Fibroblast of peridontal ligament (primary cell): ENCODE results near the gene SLC25A12.
A peak's percentile ranks its signal among the peaks of the same experiment; 100 is the strongest.

Experiments used
- DNase-seq: peaks from one replicate; pipeline ENCODE4 v3.0.0-alpha.2; 2010; ENCODE audit errors: extremely low read depth

The SLC25A12 gene

DNA sequence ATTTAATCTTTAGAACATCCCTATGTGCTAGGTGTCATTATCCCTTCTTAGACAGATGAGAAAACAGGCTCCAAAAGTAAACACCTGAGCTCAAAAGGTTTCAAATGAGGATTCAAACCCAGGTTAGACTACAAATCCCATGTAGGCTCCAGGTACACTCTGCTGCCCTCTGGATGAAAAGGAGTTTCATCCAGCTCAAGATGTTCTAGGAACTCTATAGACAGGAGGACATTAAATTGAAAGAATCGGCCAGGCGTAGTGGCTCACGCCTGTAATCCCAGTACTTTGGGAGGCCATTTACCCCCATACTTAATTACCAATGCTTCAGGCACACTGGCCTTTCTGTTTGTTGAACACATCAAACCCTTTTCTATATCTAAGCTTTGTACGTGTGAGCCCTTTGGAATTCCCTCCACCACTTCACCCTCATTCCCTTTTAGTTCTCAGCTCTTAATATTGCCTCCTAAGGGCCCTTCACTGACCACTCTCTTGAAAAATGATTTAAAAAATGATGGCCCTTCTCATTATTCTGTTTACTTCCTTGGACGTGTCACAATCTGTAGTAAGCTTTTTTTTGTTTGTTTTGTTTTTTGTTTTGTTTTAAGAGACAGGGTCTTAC lies 10.7 kb downstream of the SLC25A12 start:
- no peak for DNase-seq

- peak; percentile 18 for DNase-seq
Observed at GRCh38 chr2:171882089-171882769, 11.8 kb downstream of the SLC25A12 start.

DNA sequence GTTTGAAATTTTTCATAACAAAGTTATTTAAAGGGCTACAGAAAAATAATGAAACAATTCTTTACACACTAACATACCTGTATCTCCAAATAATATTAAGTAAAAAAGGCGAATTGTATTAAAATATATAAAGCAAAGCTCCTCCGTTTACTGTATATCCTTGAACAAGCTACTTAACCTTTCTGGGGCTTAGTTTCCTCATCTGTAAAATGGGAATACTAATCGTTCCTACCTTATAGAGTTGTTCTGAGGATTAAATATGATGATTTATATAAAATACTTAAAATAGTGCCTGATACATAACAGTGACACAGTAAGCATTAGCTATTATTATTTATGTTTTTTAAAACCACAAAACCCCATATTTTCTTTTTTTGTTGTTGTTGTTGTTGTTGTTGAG lies 13.3 kb downstream of the SLC25A12 start:
- no peak for DNase-seq

DNA sequence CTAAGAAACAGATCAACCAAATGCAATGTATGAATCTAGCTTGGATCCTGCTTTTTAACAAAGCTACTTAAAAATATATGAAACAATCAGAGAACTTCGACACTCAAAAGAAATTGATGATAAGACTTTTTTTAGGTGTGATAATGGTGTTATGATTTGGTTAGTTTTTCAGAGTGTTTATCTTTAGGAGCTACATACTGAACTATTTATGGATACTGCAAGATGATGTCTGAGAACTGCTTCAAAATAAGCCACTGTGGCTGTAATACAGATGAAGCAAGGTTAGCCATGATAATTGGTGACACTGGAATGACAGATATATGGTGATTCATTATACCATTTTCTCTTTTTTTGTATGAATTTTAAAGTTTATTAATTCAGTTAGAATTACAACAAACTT lies 14.2 kb downstream of the SLC25A12 start:
- DNase-seq, result no peak

GRCh38 chr2:171878481-171878993 lies 15.5 kb downstream of the SLC25A12 start:
- DNase-seq, result peak; percentile 89

GRCh38 chr2:171874963-171875362 lies 19.1 kb downstream of the SLC25A12 start:
- DNase-seq, result no peak

DNA sequence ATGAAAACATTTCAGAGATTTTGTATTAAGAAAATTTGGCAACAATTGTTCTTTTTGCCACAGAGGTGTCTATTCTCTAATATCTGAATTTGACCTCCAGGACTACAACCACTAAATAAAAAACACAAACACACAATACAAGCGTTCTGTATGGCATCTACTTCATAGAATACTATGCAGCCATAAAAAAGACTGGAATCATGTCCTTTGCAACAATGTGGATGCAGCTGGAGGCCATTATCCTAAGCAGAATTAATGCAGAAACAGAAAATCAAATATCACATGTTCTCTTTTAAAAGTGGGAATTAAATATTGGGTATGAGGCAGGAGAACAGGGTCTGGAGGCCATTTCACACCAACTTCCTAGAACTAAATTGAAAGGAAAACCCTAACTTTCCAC lies 19.5 kb downstream of the SLC25A12 start:
- no peak for DNase-seq

DNA sequence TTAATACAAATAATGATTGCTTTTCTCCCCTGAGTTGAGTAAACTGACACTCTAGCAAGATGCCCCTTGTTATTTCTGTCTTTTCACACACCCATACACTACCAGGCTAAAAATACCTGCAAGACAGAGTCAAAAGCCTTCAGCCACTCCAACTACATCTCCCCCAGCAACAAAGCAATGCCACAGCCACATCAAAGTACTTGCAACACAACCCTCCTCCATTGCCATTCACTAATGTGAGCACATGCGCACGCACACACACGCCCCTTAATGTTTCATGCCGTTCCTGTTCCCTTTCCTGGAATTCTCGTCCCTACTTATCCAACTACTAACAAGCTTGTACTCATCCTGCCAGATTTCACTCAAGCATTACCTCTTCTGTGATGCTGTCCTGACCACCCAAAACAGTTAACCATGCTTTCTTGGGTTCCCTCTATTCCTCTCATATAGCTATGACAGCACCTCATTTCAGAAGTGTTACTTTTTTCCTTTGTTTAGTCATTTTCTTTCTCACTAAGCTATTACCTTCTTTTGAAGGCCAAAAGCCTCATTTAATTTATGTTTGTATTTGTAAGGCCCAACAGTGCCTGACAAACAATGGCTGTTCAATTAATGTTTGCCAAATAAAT lies 29.6 kb downstream of the SLC25A12 start:
- DNase-seq, result no peak

- no peak for DNase-seq
Observed at GRCh38 chr2:171862501-171862900, 31.5 kb downstream of the SLC25A12 start.

- DNase-seq, result peak; percentile 78
Observed at GRCh38 chr2:171858397-171858958, 35.6 kb downstream of the SLC25A12 start.

GRCh38 chr2:171855401-171855800 lies 38.6 kb downstream of the SLC25A12 start:
- peak; percentile 70 for DNase-seq

DNA sequence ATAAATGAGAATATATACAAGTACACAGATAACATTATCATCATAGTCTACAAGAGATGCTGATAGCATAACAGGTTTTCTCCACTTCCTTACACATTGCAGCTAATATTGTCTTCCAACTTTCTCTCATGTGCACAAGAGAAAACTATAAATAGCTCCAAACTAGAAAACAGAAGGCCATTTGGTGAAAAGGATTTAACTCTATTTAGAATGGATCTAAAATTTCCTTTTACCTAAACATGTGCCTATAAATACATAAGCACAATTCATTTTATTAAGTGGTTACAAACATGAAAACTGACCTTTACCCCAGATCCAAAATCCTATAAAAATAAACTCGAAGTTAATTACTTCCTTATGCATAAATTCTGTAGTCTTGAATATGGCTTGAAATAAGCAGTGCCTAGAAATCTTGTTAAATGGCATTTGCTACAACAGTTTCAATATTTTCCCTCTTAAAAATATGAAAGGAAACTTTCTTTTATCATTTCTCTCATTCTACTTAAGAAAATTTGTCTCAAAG lies 41.6 kb downstream of the SLC25A12 start:
- peak; percentile 68 for DNase-seq

- no peak for DNase-seq
Observed at GRCh38 chr2:171847627-171848026, 46.4 kb downstream of the SLC25A12 start.

GRCh38 chr2:171846894-171847293 lies 47.1 kb downstream of the SLC25A12 start:
- no peak for DNase-seq

DNA sequence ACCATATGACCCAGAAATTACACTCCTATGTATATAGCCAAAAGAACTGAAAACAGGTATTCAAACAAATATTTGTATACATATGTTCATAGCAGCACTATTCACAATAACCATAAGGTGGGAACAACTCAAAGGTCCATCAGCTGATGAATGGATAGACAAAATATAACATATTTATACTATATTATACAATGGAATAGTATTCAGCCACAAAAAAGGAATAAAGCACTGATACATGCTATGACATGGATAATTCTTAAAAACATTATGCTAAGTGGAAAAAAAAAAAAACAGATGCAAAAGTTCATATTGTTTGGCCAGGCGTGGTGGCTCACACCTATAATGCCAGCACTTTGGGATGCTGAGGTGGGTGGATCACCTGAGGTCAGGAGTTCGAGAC lies 52.0 kb downstream of the SLC25A12 start:
- DNase-seq, result no peak

- DNase-seq, result peak; percentile 83
Observed at GRCh38 chr2:171837736-171838135, 56.3 kb downstream of the SLC25A12 start.

DNA sequence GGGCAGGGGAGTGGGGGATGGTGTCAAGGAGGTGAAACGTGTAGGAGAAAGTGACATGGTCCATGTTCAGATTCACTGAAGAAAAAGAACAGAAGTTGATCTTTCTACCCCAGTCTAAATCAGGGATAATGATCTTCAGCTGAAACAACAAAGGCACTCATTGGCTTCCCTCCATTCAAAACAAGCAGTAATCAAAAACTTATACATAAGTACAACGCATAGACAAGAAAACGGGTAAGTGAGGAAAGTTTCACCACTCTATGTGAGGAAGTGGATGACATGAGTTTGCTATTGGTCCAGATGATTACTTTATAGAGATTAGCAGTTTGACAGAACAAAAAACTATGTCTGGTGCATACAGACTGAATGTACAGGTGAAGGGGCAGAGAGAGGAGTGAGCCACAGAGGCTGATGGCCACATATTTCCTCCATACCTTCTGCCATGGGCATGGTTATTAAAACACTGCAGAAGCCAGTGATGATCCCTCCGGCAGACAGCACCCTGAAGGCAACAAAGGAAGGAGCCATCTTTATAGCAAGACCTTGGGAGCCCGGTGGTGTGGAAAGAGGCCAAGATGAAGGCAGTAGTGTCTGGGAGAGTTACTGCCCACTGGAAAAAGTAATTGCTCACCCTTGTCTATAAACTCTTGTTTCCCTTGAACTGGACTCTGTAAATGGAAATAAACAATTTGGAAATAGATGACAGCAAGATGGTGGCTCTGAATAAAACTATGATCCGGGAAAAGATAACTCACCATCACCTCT lies 57.7 kb downstream of the SLC25A12 start:
- peak; percentile 94 for DNase-seq

DNA sequence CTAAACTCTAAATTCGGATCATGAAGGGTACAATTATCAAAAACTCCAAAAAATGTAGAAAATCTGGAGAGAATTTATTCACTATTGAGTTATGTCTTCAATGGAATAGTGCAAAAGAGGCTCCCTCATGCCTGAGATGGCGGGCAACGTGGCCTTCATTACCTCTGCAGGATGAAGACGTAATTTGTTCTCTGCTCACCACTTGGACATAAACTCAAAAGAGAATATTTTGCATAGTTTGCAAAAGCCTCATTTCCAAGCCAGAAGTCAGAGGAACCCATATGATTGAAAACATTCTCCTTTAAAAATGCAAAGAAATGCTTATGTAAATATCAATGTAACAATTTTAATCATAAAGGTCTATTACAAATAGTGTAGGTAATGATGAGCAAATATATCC lies 58.7 kb downstream of the SLC25A12 start:
- DNase-seq, result peak; percentile 22

GRCh38 chr2:171834286-171834685 lies 59.8 kb downstream of the SLC25A12 start:
- no peak for DNase-seq

DNA sequence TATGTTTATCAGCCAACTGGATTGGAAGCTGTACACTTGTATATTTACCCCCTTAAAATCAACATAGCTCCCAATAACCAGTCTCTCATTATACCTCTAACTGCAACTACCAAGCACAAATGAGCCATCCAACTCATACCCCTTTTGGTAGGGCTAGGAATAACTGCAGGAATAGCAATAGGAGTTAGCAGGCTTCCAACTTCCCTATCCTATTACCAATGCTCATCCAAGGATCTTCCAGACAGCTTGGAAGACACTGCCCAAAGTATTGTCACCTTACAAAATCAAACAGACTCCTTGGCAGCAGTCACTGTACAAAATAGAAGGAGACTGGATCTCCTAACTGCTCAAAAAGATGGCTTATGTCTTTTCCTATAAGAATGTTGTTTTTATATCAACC lies 61.6 kb downstream of the SLC25A12 start:
- no peak for DNase-seq

- DNase-seq, result no peak
Observed at GRCh38 chr2:171830039-171830438, 64.0 kb downstream of the SLC25A12 start.

DNA sequence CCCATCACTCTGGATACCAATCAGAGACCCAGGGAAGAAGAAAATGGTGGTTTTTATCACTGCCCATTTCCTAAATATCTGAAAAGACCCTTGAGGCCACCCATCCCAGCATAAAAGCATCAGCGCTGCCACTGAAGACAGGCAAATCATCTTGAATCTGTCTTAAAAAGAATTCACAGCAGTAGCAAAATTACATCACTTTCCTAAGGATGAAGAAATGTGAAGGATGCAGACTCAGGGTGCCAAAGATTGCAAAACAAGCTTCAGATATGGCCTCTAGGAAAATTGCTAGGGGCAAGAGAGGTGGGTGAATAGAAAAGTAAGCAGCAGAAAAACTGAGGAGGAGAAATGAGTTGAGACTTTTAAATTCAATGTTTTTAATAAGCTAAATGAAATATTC lies 70.0 kb downstream of the SLC25A12 start:
- peak; percentile 81 for DNase-seq
